OCI-LY3 (cell line): ENCODE data around the gene SFMBT1.

ENCODE experiments used
- EZH2phosphoT487 ChIP-seq: fragments of 200-600 bp; shearing (Covaris generic); IDR thresholded peaks from 2 replicates; pipeline ENCODE4 v1.6.1; 2018; ENCODE audit warnings: antibody characterized with exemption, mixed run types, low read depth
- TF ChIP-seq, protein P1 (sequence below): fragments of 200-600, 300-600 bp; sonication (generic); IDR thresholded peaks from 2 replicates; pipeline ENCODE4 v1.5.1; 2014; ENCODE audit warnings: antibody characterized with exemption, low read length, low read depth

DNA sequence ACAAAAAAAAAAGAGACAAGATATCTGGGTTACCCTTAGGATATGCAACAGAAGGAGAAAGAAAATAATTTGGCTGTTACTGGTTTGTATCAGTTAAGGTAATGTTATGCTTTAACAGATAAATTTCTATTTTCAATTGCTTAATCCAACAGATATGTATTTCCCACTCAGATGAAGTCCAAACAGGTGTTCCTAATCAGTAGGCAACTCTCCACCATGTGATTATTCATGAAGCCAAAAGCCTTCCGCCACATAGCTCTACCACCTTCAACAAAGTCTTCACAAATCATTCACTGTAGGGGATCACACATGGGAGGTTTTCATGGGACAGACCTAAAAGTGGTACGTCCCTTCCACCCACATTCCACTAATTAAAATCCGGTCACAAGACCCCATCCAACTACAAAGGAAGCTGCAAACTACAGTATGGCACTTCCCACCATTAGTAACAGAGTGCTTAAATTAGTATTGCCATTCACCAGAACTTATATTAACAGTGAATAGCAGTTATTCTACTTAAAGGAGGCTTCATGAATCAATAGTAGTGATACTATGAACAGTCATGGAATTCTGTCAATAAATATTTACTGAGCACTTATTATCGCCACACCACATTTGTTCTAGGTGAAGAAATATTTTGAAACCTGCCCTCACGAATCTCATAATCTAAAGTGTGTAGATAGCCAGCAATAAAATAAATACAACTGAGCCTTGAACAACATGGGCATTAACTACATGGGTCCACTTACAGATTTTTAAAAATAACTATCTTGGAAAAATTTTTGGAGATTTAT lies 66.5 kb downstream of the SFMBT1 start:
- TF ChIP-seq, protein P1, sequence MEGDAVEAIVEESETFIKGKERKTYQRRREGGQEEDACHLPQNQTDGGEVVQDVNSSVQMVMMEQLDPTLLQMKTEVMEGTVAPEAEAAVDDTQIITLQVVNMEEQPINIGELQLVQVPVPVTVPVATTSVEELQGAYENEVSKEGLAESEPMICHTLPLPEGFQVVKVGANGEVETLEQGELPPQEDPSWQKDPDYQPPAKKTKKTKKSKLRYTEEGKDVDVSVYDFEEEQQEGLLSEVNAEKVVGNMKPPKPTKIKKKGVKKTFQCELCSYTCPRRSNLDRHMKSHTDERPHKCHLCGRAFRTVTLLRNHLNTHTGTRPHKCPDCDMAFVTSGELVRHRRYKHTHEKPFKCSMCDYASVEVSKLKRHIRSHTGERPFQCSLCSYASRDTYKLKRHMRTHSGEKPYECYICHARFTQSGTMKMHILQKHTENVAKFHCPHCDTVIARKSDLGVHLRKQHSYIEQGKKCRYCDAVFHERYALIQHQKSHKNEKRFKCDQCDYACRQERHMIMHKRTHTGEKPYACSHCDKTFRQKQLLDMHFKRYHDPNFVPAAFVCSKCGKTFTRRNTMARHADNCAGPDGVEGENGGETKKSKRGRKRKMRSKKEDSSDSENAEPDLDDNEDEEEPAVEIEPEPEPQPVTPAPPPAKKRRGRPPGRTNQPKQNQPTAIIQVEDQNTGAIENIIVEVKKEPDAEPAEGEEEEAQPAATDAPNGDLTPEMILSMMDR: no peak
- no peak for TF ChIP-seq EZH2phosphoT487
